ENCODE data around the gene PPP3CA.

The PPP3CA gene

GRCh38 chr4:101286663-101287062 lies 60.7 kb downstream of the PPP3CA start:
- DNase-seq, result no peak

- DNase-seq, result no peak
These were observed 61.3 kb downstream of the PPP3CA start for GRCh38 chr4:101285985-101286384.

- no peak for DNase-seq
These were observed 62.8 kb downstream of the PPP3CA start for GRCh38 chr4:101284546-101284945.

- DNase-seq, result no peak
These were observed 63.9 kb downstream of the PPP3CA start for GRCh38 chr4:101283434-101283833.

- peak in 1 of 2 experiments; percentile 3 for DNase-seq
These were observed 65.1 kb downstream of the PPP3CA start for GRCh38 chr4:101282076-101282844.

DNA sequence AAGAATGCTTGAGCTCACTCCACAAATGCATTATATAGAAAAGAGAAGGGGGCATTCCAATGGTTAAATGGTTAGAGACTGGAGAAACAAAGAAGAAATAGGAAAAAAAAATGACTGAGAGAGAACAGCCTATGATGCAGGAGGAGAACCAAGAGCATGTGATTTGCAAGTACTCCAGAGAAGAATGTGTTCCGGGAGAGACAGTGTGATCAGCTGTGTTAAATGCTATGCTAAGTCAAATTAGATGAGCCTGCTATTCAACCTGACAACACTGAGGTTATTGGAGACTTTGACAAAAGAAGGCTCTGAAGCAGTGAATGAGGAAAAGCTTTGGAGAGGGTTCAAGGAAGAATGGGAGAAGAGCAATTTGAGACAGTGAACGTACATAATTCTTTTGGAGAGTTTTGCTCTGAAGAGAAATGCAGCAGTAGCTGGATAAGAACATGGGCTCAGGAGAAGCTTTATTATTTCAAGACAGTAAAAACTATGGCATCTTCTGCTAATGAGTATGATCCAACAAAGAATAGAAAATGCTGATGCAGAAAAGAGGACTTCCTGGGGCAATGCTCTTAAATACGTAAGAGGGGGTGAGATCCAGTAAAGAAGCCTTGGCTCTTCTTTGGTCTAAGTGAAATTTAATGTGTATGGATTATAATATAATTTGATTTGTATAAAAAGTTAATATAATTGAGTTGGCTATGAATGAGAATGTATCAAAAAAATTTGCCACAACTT lies 66.3 kb downstream of the PPP3CA start:
- DNase-seq, result no peak

- no peak for DNase-seq
These were observed 67.9 kb downstream of the PPP3CA start for GRCh38 chr4:101279377-101279871.

GRCh38 chr4:101277671-101278070 lies 69.7 kb downstream of the PPP3CA start:
- DNase-seq, result no peak

- DNase-seq, result no peak
These were observed 70.7 kb downstream of the PPP3CA start for GRCh38 chr4:101276661-101277060.

GRCh38 chr4:101274888-101275752 lies 72.2 kb downstream of the PPP3CA start:
- DNase-seq, result no peak

- no peak for DNase-seq
These were observed 75.8 kb downstream of the PPP3CA start for GRCh38 chr4:101271516-101271915.

- no peak for DNase-seq
These were observed 77.6 kb downstream of the PPP3CA start for GRCh38 chr4:101269682-101270081.

DNA sequence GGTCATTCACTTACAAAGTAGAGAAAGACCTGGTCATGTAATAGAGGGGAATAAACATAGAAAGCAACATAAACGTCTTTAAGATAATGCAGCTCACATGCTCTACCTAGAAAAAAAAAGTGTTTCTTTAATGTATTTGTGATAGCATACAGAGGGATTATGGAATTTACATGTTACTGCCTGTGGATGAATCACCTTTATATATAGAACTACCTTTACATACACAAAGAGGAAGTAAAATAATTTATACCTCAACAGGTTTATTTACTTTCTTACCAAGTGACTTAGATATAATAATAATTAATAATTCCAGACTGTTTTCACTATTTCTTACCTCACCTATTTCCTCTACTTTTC lies 81.5 kb downstream of the PPP3CA start:
- DNase-seq, result no peak

GRCh38 chr4:101264993-101265815 lies 82.1 kb downstream of the PPP3CA start:
- DNase-seq, result no peak

- DNase-seq, result no peak
These were observed 82.8 kb downstream of the PPP3CA start for GRCh38 chr4:101264512-101264911.

DNA sequence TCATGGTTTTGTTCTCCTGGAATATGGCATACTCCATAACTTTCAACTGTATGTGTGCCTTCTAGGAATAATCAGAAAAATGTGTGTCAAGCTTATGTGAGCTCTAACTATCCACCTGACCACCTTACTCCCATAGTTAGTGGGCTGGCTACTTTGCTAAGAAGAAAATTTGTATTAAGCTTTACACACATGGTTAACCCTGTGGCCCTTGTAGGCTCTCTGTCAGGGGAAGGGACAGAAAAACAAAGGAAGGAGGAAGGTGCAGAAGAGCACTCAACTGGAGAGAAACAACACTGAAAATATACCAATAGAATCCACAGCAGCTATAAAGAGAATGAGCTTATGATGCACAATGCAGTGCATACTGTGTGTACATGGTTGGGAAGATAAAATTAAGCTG lies 84.6 kb downstream of the PPP3CA start:
- no peak for DNase-seq

DNA sequence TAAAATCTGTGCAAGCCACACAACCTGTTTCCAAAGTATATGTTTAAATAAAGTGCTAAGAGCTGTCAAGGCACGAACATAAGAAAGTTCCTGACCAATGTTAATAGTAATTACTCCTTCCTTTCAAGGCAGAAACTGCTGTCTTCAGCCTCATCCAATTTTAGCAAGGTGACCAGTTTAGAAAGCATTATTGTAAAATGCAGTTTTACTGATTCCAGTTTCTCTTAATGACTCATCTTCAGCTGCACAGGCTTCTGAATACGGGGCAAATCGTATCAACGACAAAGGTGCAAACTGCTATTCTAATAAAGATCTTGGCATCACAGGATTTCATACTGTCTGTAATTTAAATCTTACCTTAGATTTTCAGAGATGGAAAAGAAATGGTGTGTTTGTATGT lies 87.5 kb downstream of the PPP3CA start:
- DNase-seq, result no peak

GRCh38 chr4:101258883-101259282 lies 88.4 kb downstream of the PPP3CA start:
- no peak for DNase-seq

DNA sequence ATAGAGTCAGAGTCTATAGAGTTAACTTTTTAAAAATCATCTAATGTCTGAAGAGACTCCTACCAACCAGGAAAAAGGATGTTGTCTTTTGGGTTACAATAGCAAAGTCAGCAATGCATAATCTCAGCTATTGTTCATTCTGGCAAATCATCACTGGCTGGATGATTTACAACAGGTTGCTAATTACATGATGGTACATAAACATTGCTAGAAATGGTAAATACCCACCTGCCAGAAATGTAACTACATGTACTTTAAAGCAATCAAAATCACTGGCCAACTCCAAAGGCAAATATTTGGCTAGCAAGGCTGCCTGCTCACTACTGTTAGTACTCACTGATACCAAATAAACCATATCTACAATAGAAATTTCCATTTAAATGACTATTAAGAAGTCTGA lies 91.1 kb downstream of the PPP3CA start:
- DNase-seq, result no peak

DNA sequence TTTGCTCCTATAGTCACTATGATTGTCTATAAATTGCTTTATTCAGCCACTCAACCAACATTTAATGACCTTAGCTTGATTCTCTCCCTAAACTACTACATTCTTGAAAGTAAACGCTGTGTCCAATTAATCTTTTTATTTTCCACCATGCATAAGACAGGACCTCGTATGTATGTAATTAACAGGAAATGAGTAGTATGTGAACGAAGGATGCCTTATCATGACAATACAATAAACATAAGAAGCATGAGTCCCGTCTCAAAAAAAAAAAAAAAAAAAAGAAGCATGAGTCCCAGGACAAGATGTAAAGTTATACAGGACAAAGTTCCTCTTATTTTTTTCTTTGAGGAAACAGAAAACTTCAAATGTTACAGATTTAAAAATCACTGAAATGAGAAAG lies 92.5 kb downstream of the PPP3CA start:
- DNase-seq, result no peak

DNA sequence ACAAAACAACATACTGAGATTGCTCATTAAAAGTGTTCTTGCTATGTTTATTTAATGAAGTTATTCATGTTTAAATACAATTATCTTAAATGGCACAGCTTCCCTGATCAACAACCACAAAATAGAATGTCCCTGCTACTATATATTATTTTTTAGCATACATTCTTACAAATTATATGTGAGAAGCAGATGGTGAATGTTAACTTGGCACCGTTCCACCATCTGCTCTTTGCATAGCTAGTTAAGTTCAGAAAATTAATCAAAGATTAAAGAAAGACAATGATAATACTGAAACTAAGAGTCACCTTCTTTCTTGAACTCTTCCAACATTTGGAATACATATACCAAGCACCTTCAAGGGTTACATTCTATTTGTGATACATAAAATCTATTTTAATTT lies 94.2 kb downstream of the PPP3CA start:
- DNase-seq, result no peak

DNA sequence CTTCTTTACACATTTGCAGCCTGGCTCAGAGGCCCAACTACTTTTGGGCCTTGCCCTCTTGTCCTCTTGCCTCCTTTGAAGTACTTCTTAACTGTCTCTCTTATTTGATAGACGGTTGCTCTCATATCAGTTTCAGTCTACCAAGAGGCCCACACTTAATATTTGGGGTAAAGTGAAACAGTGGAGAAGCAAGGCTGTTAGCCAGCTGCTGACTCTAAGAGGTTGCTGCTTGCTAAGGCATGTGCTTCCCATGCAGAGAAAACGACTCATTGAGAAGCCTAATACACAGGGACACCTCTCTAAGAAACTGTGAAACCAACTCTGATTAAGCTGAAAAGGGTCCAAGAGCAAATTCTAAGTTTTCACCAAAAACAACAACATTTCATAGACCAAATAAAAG lies 94.6 kb downstream of the PPP3CA start:
- DNase-seq, result no peak

DNA sequence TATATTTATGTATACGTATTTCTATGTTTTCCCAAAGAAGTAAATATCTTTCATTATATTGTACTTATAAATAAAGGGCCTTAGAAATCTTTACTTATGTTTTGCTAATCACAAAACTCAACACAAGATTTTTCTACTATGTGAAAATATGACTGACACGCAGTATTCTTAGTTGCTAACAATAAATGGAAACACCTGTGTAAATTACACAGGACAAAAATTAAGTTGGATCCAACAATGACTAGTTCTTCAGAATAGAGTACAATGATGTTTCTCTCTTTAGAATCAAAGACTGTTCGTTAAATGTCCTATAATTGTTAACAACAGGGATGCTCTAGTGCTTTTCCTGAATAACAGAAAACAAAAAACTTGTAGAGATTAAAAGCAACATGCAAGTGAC lies 96.1 kb downstream of the PPP3CA start:
- no peak for DNase-seq
